Activated T-cell treated with anti-CD3 and anti-CD28 coated beads, Interleukin-2, amount 50 U/mL, for 72 hours (primary cell): ENCODE data around the gene DNASE1L1. TPM values are rescaled to one million over a fixed set of nuclear protein-coding genes. Genes with fewer than 3 reads are reported as not detected.

Experiments
- ATAC-seq, 2 donors: fragments of 150-1000 bp; cut with Tn5 transposase; replicated peaks in 1 of 2; 2 replicates each; pipeline ENCODE4 v1.10.0; 2021; ENCODE audit warnings: moderate library complexity in 2 of 2, mild to moderate bottlenecking in 1 of 2
- DNase-seq, 2 donors: peaks; one replicate each; pipeline ENCODE4 v3.0.0; 2021 to 2022; ENCODE audit warnings: mixed read lengths in 1 of 2
- H3K27ac Mint-ChIP-seq: one replicate; pipeline ENCODE4 v1.8.0; 2022; ENCODE audit warnings: mild to moderate bottlenecking, moderate library complexity, mixed read lengths
- H3K27me3 Mint-ChIP-seq: one replicate; pipeline ENCODE4 v1.8.0; 2022; ENCODE audit warnings: low read depth, mixed read lengths
- H3K36me3 Mint-ChIP-seq, 2 donors: one replicate each; pipeline ENCODE4 v1.8.0; 2022; ENCODE audit warnings: mixed read lengths in 2 of 2, mild to moderate bottlenecking in 1 of 2; ENCODE audit not compliant: insufficient read depth in 2 of 2
- H3K4me1 Mint-ChIP-seq: one replicate; pipeline ENCODE4 v1.8.0; 2022; ENCODE audit warnings: low read depth, mixed read lengths
- H3K4me3 Mint-ChIP-seq, 2 donors: one replicate each; pipeline ENCODE4 v1.8.0; 2022; ENCODE audit warnings: mild to moderate bottlenecking in 2 of 2, mixed read lengths in 2 of 2, moderate library complexity in 2 of 2
- H3K9me3 Mint-ChIP-seq, 2 donors: one replicate each; pipeline ENCODE4 v1.8.0; 2022; ENCODE audit warnings: mixed read lengths in 2 of 2
- total RNA-seq, 2 donors: library from RNA; stranded (reverse); gene quantifications; one replicate each; pipeline ENCODE4 v1.2.3, GENCODE V29; 2022

DNASE1L1 gene
- total RNA-seq, 2 donors from 2014 or later, result 9.3 to 11.4 TPM

GRCh38 chrX:154441984-154442707 lies 33.1 kb upstream of the DNASE1L1 start:
- Mint-ChIP-seq H3K36me3 (peaks cover 3 to 12% of the 10 kb centered on the region in 2 donors), H3K4me3 (no peak overlapping the region), H3K4me1 (peaks cover 7% of the 10 kb centered on the region), H3K27ac (no peak overlapping the region), H3K9me3 (no peaks in the 10 kb centered on the region), H3K27me3 (no peaks in the 10 kb centered on the region)
- DNase-seq (no peak), ATAC-seq (no peak)

DNA sequence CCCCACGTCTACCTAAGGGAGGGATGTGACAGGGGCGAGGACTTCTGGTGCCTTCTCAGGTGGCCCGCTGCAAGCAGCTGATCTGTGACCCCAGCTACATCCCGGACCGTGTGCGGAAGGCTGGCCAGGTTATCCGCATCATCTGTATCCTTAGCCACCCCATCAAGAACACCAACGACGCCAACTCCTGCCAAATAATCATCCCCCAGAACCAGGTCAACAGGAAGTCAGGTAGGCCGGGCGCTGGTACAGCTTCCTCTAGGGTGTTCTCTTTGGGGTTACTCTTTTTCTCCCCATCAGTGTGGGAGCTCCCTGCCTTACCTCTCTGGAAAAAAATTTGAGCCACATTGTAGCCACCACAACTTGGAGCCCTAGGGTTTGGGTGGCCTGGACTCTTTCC lies 32.5 kb upstream of the DNASE1L1 start:
- peaks cover 7% of the 10 kb centered on the region for H3K4me1 Mint-ChIP-seq
- H3K4me3 Mint-ChIP-seq, result no peak overlapping the region
- ATAC-seq, result no peak
- H3K9me3 Mint-ChIP-seq, result no peaks in the 10 kb centered on the region
- H3K36me3 Mint-ChIP-seq, result peaks cover 3 to 12% of the 10 kb centered on the region in 2 donors
- no peak overlapping the region for H3K27ac Mint-ChIP-seq
- H3K27me3 Mint-ChIP-seq, result no peaks in the 10 kb centered on the region
- no peak for DNase-seq

GRCh38 chrX:154440623-154441357 lies 31.7 kb upstream of the DNASE1L1 start:
- H3K9me3 Mint-ChIP-seq, result no peaks in the 10 kb centered on the region
- ATAC-seq (no peak), DNase-seq (no peak)
- peaks cover 14% of the 10 kb centered on the region for H3K4me1 Mint-ChIP-seq
- no peak overlapping the region for H3K27ac Mint-ChIP-seq
- H3K27me3 Mint-ChIP-seq, result no peaks in the 10 kb centered on the region
- H3K4me3 Mint-ChIP-seq, result no peak overlapping the region
- peaks cover 3 to 12% of the 10 kb centered on the region in 2 donors for H3K36me3 Mint-ChIP-seq

DNA sequence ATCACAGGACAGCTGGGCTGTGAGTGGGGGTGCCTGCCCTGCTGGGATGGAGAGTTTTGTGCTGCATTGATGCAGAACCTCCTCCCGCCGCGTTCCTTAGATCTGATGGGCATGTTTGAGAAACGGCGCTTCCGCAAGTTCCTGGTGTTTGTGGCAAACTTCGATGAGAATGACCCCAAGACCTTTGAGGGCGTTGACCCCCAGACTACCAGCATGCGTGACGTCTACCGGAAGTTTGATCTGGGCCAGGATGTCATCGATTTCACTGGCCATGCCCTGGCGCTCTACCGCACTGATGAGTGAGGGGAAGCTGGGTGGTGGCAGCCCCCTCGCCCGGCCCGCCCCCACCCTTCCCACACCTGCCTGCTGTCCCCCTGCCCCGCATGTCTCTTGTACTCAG lies 30.8 kb upstream of the DNASE1L1 start:
- Mint-ChIP-seq H3K4me1 (peaks cover 14% of the 10 kb centered on the region), H3K27me3 (no peaks in the 10 kb centered on the region), H3K36me3 (peaks cover 3 to 12% of the 10 kb centered on the region in 2 donors), H3K4me3 (no peak overlapping the region), H3K27ac (no peak overlapping the region), H3K9me3 (no peaks in the 10 kb centered on the region)
- no peak for DNase-seq
- ATAC-seq, result no peak

- peaks cover 14% of the 10 kb centered on the region for H3K4me1 Mint-ChIP-seq
- ATAC-seq, result no peak
- no peaks in the 10 kb centered on the region for H3K27me3 Mint-ChIP-seq
- H3K9me3 Mint-ChIP-seq, result no peaks in the 10 kb centered on the region
- peaks cover 3 to 12% of the 10 kb centered on the region in 2 donors for H3K36me3 Mint-ChIP-seq
- H3K27ac Mint-ChIP-seq, result peak overlapping the region; percentile 90
- no peak for DNase-seq
- peak overlapping the region; percentile 87 to 89 for H3K4me3 Mint-ChIP-seq
Observed at GRCh38 chrX:154437971-154438893, 29.2 kb upstream of the DNASE1L1 start.

DNA sequence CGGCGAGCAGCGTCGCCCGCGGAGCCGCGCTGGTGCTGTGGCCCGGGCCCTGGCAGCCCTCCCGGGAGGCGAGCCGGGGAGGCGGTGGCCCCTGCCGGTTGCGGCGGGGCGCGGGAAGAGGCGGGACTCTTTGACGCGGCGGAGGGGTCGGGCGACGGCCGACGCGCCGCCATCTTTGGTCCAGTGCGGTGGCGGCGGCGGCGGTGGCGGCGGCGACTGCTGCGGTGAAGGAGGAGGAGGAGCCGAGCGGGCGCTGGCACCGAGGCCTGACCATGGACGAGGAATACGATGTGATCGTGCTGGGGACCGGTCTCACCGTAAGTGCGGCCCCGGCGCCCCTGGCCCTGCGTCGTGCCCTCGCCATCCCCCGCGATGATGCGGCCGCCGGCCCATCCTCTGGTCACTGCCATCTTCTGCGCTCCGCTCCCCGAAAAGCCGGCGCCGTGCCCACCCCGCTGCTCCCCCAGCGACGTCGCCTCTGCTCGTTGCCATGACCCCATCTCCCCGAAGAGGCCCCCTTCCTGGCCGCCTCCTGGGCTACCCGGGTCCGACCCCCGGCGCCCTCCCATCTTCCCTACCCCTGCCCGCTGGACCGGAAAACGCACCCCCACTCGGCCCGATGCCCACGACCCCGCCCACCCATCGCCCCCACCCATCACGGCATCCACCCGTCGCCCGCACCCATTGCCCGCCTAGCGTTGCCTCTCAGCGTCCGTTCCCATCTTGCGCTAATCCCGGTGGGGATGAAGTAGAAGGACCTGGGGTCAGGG lies 28.1 kb upstream of the DNASE1L1 start, which contains the start of gene GDI1:
TSS of gene GDI1 (plus strand) at position 172 of the 770 bp plus-strand sequence. CDS start at position 273, 101 bp downstream.
- Mint-ChIP-seq H3K27me3 (no peaks in the 10 kb centered on the region), H3K9me3 (no peaks in the 10 kb centered on the region), H3K36me3 (peaks cover 3 to 10% of the 10 kb centered on the region in 2 donors), H3K27ac (peak within 1 kb of the TSS; percentile 90), H3K4me3 (peak within 1 kb of the TSS; percentile 87 to 89), H3K4me1 (peaks cover 14% of the 10 kb centered on the region)
- ATAC-seq (peak; percentile 72 to 73), DNase-seq (peak; percentile 63 to 75)

DNA sequence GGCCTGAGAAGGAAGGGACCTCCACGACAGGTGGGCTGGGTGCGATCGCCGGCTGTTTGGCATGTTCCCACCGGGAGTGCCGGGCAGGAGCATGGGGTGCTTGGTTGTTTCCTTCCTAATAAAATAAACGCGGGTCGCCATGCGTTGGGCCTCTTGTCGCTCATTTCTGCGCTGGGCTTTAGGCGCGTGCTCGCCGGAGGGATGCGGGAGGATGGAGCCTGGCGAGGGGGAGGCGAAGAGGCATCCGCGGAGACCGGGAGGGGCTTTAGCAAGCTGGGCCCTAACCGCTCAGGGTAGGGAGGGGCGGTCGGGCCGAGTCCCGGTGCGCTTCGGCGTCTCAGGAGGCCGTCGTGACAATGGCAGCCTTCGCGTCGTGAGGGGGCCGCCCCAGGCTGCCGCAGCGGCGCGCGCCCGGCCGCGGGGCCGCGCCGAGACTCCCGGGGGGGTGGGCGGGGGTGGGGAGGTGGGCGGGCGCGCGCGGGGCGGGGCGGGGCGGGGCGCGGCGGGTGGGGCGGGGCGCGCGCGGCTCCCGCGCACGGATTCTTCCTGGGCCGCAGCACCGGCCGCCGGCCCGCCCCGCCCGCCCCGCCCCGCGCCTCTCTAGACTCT lies 27.4 kb upstream of the DNASE1L1 start:
- Mint-ChIP-seq H3K27ac (peak overlapping the region; percentile 88), H3K36me3 (peaks cover 3 to 9% of the 10 kb centered on the region in 2 donors), H3K4me1 (peaks cover 14% of the 10 kb centered on the region), H3K4me3 (peak overlapping the region; percentile 81 to 83), H3K27me3 (no peaks in the 10 kb centered on the region), H3K9me3 (no peaks in the 10 kb centered on the region)
- ATAC-seq, result peak; percentile 78 to 79
- DNase-seq, result peak; percentile 57 to 63

DNA sequence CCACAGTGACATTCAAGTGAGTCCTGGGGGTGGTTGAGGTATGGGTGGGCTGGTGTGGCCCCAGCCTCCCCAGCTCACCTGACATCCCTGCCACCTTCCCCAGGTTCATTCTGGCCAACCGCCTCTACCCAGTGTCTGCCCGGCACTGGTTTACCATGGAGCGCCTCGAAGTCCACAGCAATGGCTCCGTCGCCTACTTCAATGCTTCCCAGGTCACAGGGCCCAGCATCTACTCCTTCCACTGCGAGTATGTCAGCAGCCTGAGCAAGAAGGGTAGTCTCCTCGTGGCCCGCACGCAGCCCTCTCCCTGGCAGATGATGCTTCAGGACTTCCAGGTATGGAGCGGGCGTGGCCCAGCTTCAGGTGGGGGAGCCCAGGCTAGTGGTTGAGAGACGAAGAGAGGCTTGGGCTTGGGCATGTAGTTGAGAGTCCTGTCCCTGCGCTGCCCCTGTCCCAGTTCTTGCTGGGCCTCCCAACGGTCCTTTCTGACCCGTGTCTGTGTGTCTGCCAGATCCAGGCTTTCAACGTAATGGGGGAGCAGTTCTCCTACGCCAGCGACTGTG lies 26.2 kb upstream of the DNASE1L1 start:
- ATAC-seq, result no peak
- Mint-ChIP-seq H3K4me1 (peaks cover 21% of the 10 kb centered on the region), H3K27me3 (no peaks in the 10 kb centered on the region), H3K36me3 (peaks cover 3 to 9% of the 10 kb centered on the region in 2 donors), H3K9me3 (no peaks in the 10 kb centered on the region), H3K27ac (no peak overlapping the region), H3K4me3 (no peak overlapping the region)
- DNase-seq, result no peak

DNA sequence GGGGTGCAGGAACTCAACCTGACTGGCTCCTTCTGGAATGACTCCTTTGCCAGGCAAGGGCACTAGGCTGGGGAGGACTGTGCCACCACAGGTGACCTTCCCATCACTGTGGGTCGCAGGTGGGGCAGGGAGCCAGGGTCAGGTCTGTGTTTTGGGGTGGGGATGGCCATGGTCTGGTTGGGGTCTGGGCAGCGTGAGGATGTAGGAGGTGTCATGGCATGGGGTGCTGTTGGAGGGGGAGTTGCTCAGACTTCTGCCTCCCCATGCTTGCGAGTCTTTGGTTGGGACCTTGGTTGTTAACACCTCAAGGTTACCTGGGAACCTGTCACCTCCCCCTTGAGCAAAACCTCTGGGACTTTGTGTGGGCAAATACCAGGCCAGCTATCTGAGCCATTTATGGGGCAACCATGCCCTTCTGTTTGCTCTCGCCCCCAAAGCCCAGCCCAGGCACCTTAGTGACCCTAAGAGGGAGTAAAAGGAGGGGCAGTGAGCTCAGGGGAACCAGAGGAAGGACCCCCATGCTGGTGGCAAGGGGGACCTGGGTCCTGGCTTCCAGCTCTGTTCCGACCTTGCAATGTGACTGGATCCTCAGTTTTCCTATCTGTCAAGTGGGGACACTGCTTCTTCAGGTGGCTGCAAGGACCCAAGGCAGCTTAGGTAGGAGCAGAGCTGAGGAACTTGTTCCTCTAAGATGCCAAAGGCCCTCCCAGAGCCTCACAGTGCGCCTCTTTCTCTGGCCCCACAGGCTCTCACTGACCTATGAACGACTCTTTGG lies 25.5 kb upstream of the DNASE1L1 start:
- Mint-ChIP-seq H3K27me3 (no peaks in the 10 kb centered on the region), H3K27ac (no peak overlapping the region), H3K4me3 (no peak overlapping the region), H3K9me3 (no peaks in the 10 kb centered on the region), H3K4me1 (peaks cover 24% of the 10 kb centered on the region), H3K36me3 (peaks cover 3 to 9% of the 10 kb centered on the region in 2 donors)
- DNase-seq (no peak), ATAC-seq (no peak)

DNA sequence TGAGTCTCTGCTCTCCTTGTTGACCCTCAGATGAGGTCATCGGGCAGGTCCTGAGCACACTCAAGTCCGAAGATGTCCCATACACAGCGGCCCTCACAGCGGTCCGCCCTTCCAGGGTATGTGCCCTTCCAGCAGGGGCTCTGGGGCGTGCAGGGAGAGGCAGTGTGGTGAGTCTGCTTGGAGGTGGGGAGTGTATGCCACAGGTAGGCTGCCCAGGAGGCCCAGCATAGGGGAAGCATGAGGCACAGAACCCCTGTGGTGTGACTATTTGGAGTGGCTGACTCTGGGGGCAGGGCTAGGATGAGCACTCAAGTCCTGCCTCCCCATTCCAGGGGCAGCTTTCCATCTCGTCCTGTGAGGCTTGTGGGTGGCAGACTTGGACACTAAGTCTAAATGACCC lies 24.6 kb upstream of the DNASE1L1 start:
- Mint-ChIP-seq H3K4me1 (peaks cover 29% of the 10 kb centered on the region), H3K9me3 (no peaks in the 10 kb centered on the region), H3K27ac (no peak overlapping the region), H3K4me3 (no peak overlapping the region), H3K27me3 (no peaks in the 10 kb centered on the region), H3K36me3 (peaks cover 3 to 9% of the 10 kb centered on the region in 2 donors)
- no peak for DNase-seq
- ATAC-seq, result no peak

- Mint-ChIP-seq H3K9me3 (no peaks in the 10 kb centered on the region), H3K4me3 (no peak overlapping the region), H3K27me3 (no peaks in the 10 kb centered on the region), H3K27ac (no peak overlapping the region), H3K36me3 (no peaks in the 10 kb centered on the region), H3K4me1 (peaks cover 33% of the 10 kb centered on the region)
- ATAC-seq (no peak), DNase-seq (no peak)
Observed at GRCh38 chrX:154432210-154432609, 23.2 kb upstream of the DNASE1L1 start.
